Measurements from ENCODE around the gene LUZP1.

Gene LUZP1

DNA sequence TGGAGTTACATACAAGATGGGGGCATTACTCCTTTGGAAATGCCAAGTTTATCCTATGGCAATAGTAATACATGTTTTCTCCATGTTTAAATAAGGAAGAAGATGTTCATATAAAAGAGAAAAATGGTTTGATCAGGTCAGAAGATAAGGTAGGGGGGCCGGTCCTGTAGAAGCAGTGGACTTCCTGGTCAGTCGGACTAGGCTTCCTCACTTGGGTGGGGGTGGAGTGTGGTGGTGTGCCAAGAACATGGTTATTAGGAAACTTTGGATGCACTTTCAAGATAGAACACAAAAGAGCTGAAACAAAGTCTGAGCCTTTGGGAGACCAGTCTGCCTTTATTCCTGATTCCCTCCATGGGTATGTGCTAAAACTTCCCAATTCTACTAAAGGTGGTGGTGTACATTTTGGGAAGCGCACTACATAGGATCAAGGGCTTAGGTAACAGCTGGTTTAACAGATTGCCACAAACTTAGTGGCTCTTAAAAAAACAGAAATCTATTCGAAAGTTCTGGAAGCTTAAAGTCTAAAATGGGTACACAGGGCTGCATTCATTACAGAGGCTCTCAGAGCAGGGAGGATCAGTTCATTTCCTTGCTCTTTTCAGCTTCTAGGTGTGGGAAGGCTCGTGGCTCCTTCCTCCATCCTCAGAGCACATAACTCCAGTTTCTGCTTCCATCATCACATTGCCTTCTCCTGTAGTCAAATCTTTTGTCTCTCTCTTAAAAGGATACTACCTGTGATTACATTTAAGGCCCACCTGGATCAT is 84.8 kb downstream of the LUZP1 start:
- no peak for DNase-seq (ENCODE audit: low read depth)

DNA sequence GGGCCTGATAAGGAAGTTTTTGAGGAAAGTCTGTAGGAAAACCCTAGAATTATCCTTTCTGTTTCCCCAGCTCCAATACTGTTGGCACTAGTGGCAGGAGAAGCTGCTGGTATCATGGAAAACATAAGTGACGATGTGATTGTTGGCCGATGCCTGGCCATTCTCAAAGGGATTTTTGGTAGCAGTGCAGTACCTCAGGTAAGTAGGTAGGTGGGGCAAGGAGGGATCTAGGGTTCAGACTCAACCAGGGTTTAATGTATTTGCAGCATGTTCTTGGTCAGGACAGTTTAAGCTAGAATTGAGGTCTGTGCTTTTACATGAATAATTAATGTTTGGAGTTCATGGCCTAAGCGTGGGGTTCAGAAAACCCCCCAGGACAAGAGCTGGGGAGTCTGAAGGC is 87.3 kb downstream of the LUZP1 start:
- no peak for DNase-seq (ENCODE audit: low read depth)

DNA sequence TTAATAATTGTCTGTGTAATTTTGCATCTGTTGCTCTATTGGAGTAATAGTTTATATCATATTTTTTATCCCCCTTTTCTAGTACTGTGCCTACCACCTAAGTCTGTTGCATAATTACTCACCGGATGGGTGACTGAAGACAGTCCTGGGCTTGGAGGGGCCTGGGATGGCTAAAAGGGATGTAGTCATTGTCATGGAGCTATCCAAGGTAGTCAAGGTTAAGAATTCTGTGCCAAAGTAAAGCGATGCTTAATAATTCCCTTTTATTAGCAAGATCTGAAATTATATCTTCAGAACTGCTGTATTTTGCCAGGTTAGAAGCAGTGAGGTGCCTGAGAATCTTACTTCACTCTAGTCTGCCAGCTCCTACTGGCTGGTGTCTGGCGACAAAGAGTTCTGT is 87.8 kb downstream of the LUZP1 start:
- DNase-seq (ENCODE audit: low read depth): no peak

DNA sequence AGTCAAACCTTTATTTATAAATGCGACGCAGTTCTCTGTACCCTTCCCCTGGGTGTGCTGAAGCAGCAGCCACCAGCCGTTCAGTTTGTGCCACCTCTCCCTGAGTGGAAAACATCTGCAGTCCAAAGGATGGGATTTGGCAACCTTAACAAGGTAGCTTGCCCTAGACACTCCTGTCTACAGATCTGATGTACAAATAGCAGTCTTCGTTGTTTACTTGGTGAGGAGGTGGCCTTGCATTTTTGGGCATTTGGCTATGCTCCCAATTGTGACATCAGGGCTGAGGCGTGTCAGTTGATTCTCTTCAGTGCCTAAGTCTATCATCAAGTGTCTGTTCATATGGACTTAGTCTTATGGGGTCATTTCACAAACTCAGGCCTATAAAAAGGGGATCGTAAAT is 89.6 kb downstream of the LUZP1 start:
- no peak for DNase-seq (ENCODE audit: low read depth)

DNA sequence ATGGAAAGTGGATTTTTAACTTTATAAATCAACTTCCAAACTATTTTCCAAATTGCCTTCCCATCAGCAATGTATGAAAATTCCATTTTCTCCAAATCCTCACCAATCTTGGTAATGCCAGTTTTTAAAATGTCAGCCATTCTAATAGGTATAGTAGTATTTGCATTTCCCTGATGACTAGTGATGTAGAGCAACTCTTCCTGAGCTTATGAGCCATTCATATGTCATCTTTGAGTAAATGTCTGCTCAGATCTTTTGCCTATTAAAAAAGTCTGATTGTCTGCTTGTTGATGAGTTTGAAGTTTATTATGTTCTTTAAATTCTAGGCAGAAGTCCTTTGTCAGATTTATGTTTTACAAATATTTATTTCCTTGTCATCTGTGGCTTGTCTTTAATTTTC is 94.6 kb downstream of the LUZP1 start:
- no peak for DNase-seq (ENCODE audit: low read depth)

DNA sequence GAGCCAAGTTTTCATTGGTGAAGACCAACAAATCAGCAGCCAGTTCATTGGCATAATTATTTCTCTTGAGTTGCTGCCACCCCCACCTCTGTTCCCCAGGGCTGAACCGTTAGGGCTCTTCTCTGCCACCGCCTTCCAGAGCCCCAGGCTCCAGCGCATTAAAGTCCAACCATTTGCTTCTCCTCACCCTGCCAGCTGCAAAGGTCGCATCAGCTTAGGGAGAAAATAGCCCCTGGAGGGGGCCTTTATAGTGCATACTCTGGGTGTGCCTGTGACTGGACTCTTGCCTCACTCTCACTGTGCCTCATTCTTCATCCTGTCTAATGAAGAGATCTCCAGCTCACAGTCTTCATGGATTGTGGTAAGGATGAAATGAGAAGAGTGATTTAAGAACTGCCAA is 99.0 kb downstream of the LUZP1 start:
- DNase-seq (ENCODE audit: low read depth): no peak

DNA sequence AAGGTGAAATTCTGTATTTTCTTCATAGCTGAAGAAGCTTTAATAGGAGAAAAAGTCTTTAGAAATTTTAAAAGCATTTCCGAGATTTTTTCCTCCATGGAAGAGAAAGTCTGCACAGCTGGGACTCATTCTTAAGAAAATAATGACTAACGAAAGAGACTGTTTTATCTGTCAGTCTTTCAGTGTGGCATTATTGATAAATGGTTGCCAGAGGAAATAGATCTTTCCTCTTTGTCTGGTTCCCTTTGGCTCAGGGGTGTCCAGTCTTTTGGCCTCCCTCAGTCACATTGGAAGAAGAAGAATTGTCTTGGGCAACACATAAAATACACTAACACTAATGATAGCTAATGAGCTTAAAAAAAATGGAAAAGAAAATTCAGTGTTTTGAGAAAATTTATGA is 99.5 kb downstream of the LUZP1 start:
- no peak for DNase-seq (ENCODE audit: low read depth)

DNA sequence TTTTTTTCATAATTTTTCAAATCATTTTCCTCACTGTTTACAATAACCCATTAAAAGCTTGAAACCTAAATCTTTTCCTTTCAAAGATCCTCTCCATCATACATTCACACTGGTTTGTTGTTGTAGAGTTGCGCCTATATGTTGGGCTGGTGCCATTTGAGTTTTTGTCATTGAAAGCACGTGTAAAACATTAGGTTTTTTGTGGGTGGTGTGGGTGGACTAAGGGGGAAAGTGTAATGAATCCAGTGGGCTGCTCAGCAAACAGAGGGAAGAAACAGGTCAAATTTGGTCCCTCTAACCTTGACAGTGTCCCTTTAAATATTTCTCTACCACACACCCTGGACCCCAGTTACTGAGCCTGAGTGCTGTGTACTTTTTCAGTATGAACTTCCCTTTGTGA is 102.6 kb downstream of the LUZP1 start:
- DNase-seq (ENCODE audit: low read depth): no peak

DNA sequence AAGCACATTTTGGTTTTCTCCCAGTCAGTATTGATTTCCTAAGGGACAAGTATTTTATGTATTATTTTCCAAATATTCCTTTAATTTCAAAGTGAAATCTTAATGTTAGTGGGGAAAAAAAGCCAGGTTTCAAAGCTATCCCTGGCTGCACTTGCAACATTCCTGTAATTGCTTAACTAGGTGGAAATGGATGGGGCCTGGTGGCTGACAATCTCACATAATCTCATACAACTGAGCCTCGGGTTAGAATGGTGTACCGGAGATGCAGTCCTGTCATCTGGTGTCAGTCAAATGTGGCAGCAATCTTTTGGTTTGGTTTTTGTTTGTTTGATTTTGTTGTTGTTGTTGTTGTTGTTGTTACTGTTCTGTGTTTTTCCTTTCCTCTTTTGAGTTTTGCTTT is 103.3 kb downstream of the LUZP1 start:
- DNase-seq (ENCODE audit: low read depth): no peak

DNA sequence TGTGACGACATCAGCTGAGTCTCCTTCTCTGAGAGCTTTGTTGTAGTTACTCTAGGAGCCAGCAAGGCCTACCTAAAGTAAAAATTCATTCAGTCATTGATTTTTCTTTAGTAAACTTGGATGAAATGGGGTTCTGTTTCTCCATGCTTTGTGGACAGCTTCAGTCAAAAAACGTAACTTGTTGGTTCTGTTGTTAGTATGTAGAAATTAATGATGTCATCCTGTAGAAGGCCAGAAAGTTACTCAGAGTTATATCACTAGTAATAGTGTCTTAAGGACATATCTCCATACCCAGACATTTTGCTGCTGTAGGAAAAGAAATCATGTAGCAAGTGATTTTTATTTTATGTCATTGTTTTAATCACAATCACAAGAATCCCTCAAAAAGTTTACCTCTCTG is 106.4 kb downstream of the LUZP1 start:
- DNase-seq (ENCODE audit: low read depth): no peak

DNA sequence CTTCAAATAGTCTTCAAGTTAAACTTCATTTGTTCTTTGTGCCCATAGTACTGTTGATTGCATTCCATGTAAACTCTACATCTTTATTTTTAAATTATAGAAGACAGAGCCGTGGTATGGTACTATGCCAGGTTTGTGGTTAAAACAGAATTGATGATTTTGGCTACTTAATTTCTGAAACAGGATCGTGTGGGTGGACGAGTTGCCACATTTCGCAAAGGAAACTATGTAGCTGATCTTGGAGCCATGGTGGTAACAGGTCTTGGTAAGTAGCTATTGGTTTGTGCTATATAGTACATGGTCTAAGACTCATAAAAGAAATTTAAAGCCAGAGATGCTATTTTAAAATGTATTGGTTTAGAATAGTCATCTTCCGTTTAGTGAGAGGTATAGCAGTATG is 111.4 kb downstream of the LUZP1 start:
- DNase-seq (ENCODE audit: low read depth): no peak

DNA sequence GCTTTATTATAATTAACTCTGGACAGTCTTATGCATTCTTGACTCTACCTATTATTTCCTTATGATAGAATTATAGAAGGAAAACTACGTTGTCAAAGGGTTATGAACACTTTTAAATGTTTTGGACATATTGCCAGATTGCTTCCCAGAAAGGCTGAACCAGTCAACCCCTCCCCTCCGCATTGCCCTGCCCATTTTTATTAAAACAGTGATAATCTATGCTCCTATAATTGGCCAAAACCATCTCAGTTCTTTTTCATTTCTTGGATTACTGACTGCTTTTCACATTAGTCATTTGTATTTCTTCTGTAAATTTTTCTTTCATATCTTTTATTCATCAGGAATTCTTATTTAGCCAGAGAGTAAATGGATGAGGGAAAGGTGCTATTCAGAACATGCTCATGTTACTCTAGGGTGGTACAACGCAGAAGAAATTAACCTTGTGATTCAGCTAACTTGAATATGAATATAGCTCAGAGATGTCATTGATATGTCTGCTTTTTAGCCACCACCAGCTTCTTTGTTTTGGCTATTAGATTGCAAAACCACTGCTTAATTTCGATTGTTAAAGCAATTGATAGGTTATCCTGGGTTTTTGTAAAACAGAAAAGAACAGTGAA is 117.3 kb downstream of the LUZP1 start:
- DNase-seq (ENCODE audit: low read depth): no peak

DNA sequence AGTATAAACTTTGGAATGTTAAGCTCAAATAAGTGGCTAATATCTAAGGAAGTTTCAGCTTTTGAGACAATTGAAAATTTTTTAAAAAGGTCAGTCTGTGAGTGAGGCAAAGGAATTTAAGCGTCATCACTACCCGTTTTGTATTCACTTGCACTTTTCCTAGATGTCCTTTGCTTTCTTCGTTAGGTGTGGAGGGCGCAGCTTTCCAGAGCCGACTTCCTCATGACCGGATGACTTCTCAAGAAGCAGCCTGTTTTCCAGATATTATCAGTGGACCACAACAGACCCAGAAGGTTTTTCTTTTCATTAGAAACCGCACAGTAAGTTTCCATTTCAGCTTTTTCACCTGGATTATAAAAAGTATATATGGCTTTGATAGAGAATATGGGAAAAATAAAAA is 118.5 kb downstream of the LUZP1 start:
- no peak for DNase-seq (ENCODE audit: low read depth)

DNA sequence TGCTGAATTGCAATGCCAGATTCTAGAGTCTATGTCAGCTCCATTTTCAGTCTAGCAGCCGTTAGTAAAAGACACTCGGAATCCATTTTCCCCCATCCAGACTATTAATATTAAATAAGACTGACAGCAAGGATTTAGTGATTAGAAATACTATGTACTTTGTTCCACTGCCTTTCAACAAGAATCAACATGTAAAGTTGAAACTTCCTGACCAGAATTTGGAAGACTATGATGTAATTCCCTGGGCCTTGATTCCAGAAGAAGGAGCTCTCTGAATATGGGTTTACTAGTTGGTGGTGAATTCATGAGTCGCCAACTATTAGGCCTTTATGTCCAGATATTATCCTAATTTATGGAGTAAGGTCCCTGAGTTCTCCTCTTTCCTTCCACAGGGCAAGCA is 124.6 kb downstream of the LUZP1 start:
- no peak for DNase-seq (ENCODE audit: low read depth)

DNA sequence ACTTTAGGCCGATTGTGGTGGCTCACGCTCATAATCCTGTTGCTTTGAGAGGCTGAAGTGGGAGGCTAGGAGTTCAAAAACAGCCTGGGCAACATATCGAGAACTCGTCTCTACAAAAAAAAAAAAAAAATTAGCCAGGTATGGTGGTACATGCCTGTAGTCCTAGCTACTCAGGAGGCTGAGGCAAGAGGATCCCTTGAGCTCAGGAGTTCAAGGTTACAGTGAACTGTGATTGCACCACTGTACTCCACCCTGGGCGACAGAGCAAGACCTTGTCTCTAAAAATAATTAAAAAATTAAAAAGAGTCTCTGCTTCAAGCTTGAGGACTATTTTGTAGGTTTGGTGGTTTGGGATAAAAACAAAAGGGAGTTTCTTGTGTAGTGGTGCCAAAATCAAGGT is 128.1 kb downstream of the LUZP1 start:
- no peak for DNase-seq (ENCODE audit: low read depth)

DNA sequence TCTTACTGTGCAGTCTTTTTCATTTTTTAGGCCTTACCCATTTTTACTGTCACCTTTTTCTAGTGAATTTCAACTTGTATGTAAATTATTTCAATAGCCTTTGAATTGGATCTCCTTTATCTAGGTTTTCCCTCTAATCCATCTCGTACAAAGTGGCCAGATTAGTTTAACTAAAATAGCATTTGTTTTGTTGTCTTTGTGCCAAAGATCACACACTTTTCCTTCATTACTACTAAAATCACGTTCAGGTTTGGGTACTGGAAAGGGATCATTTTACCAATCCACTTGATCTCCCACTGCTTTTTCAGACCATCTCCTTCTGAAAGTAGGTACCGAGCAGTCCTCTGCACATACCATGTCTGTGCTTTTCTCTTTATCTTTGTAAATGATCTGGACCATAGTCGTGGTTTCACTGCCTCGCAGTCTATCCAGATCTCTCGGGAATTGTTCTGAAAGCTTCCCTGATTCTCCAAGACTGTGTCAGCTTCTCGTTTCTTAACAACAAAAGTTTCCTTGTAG is 129.3 kb downstream of the LUZP1 start:
- no peak for DNase-seq (ENCODE audit: low read depth)

DNA sequence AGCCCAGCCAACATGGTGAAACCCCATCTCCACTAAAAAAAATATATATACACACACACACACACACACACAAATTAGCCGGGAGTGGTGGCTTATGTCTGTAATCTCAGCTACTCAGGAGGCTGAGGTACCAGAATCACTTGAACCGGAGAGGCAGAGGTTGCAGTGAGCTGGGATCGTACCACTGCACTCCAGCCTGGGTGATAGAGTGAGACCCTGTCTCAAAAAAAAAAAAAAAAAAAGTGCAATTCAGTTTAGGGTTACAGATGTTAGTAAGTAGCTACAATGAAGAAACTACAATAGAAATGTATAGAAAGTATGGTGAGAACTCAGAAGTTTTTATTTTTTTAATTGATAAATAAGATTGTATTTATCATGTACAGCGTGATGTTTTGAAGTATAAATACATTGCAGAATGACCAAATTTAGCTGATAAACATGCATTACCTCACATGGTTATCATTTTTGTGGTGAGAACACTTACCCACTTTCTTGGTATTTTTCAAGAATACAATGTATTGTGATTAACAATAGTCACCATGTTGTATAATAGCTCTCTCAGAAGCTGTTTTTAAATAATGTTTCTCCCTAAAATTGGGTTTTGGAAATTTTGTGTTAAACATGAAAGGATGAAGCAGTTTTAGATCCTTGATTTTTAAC is 131.4 kb downstream of the LUZP1 start:
- DNase-seq (ENCODE audit: low read depth): no peak

DNA sequence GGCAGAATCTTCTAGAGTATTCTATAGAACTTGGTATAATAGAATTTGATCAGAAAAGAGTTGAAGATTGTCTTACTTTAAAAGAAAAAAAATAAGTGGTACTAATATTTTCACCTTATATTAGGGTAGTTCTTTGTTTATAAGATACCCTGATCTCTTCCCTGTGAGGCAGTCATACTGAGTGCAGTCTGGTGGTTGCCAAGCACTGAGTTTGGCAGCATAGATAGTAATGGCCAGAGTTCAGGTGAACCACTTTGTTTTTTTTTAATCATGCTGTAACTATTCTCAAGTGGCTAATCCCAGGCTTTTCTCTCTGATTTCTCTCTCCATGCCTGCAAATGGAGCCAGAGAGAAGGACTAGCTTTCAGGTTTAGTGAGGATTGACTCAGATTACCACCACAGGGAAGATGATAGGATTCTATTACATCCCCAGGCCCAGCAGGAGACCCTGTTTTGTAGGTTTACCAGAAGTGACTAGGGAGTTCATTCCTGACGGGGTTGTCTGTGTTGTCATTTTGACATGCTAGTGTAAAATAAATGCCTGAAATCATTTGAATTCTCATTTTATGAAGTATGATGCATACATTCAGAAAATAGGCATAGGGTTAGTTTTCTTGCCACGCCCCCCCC is 132.7 kb downstream of the LUZP1 start:
- no peak for DNase-seq (ENCODE audit: low read depth)
